Activated CD8-positive, alpha-beta T cell treated with anti-CD3 and anti-CD28 coated beads, Interleukin-2, amount 10 ng/mL, durations not matched to agents 7 days and 5 days (primary cell): ENCODE results near the gene VSX1. TPM values are rescaled to one million over a fixed set of nuclear protein-coding genes. Genes with fewer than 3 reads are reported as not detected.

Experiments
- ATAC-seq: fragments of 150-1000 bp; cut with Tn5 transposase; one replicate; pipeline ENCODE4 v1.10.0; 2021; ENCODE audit warnings: moderate library complexity
- CTCF ChIA-PET: fragments of 350-600 bp; sonication (Branson Sonifier 250); formaldehyde crosslinking; loops from one replicate; lab custom pipeline; 2021; ENCODE audit warnings: antibody characterized with exemption; lab: Charles Lee
- POLR2A ChIA-PET: fragments of 350-600 bp; sonication (Branson Sonifier 250); formaldehyde crosslinking; loops from one replicate; lab custom pipeline; 2021; ENCODE audit warnings: antibody characterized with exemption; lab: Charles Lee
- DNase-seq: peaks from one replicate; pipeline ENCODE4 v3.0.0-alpha.2; 2020
- H3K27ac Mint-ChIP-seq: one replicate; pipeline ENCODE4 v1.8.0; 2021; ENCODE audit warnings: mild to moderate bottlenecking, mixed read lengths
- H3K27me3 Mint-ChIP-seq: one replicate; pipeline ENCODE4 v1.8.0; 2021; ENCODE audit warnings: low read depth, mixed read lengths
- H3K36me3 Mint-ChIP-seq: one replicate; pipeline ENCODE4 v1.8.0; 2021; ENCODE audit warnings: low read depth, mixed read lengths
- H3K4me1 Mint-ChIP-seq: one replicate; pipeline ENCODE4 v1.8.0; 2021; ENCODE audit warnings: low read depth, mixed read lengths
- H3K4me3 Mint-ChIP-seq: one replicate; pipeline ENCODE4 v1.8.0; 2021; ENCODE audit warnings: mild to moderate bottlenecking, mixed read lengths
- H3K9me3 Mint-ChIP-seq: one replicate; pipeline ENCODE4 v1.8.0; 2022; ENCODE audit warnings: mixed read lengths; ENCODE audit not compliant: insufficient read depth
- total RNA-seq, 2 experiments: library from RNA; stranded (reverse); gene quantifications; one replicate each; pipeline ENCODE4 v1.2.3, GENCODE V29; 2021

VSX1 gene
- total RNA-seq: not detected

- DNase-seq: no peak
- ChIA-PET CTCF (no interaction called here), POLR2A (no interaction called here)
- Mint-ChIP-seq H3K4me3 (no peak within 1 kb of the TSS), H3K4me1 (peaks cover 10% of the 10 kb centered on the region), H3K27ac (no peak within 1 kb of the TSS), H3K27me3 (peaks cover 83% of the 10 kb centered on the region), H3K36me3 (peaks cover 4% of the 10 kb centered on the region), H3K9me3 (no peaks in the 10 kb centered on the region)
- ATAC-seq: no peak
Measured at GRCh38 chr20:25081730-25082497, at the start of gene VSX1. Gene VSX1 (minus strand): TSS chr20:25082141. CDS start chr20:25082096, 45 bp downstream.

GRCh38 chr20:25129908-25130307, 48.0 kb upstream of the VSX1 start:
- Mint-ChIP-seq H3K27ac (no peak overlapping the region), H3K9me3 (no peaks in the 10 kb centered on the region), H3K27me3 (peaks cover 2% of the 10 kb centered on the region), H3K4me3 (no peak overlapping the region), H3K4me1 (no peaks in the 10 kb centered on the region), H3K36me3 (no peaks in the 10 kb centered on the region)
- ChIA-PET CTCF (no interaction called here), POLR2A (interaction anchor here (0.6 kb wide), 1 partner anchor 1262 kb away, joined by 4 read pairs; no protein-coding TSS in a partner anchor)
- ATAC-seq: no peak
- no peak for DNase-seq

- H3K27me3 Mint-ChIP-seq: peaks cover 2% of the 10 kb centered on the region
- no peaks in the 10 kb centered on the region for H3K4me1 Mint-ChIP-seq
- H3K36me3 Mint-ChIP-seq: no peaks in the 10 kb centered on the region
- ChIA-PET CTCF (no interaction called here), POLR2A (no interaction called here)
- no peak overlapping the region for H3K4me3 Mint-ChIP-seq
- no peak for ATAC-seq
- no peak overlapping the region for H3K27ac Mint-ChIP-seq
- no peaks in the 10 kb centered on the region for H3K9me3 Mint-ChIP-seq
- DNase-seq: no peak
Measured at GRCh38 chr20:25129428-25129827, 47.5 kb upstream of the VSX1 start.

- H3K4me1 Mint-ChIP-seq: no peaks in the 10 kb centered on the region
- ATAC-seq: no peak
- peaks cover 4% of the 10 kb centered on the region for H3K27me3 Mint-ChIP-seq
- no peaks in the 10 kb centered on the region for H3K36me3 Mint-ChIP-seq
- H3K27ac Mint-ChIP-seq: no peak overlapping the region
- CTCF ChIA-PET: no interaction called here
- no peaks in the 10 kb centered on the region for H3K9me3 Mint-ChIP-seq
- DNase-seq: no peak
- POLR2A ChIA-PET: interaction anchor here (0.6 kb wide), 1 partner anchor 377 kb away, joined by 3 read pairs; no protein-coding TSS in a partner anchor
- no peak overlapping the region for H3K4me3 Mint-ChIP-seq
Measured at GRCh38 chr20:25128649-25129048, 46.7 kb upstream of the VSX1 start.

GRCh38 chr20:25127761-25128537, 46.0 kb upstream of the VSX1 start:
- POLR2A ChIA-PET: interaction anchor here (0.6 kb wide), 1 partner anchor 378 kb away, joined by 3 read pairs; no protein-coding TSS in a partner anchor
- CTCF ChIA-PET: no interaction called here
- Mint-ChIP-seq H3K27me3 (peaks cover 4% of the 10 kb centered on the region), H3K36me3 (no peaks in the 10 kb centered on the region), H3K27ac (no peak overlapping the region), H3K4me3 (no peak overlapping the region), H3K4me1 (no peaks in the 10 kb centered on the region), H3K9me3 (no peaks in the 10 kb centered on the region)
- DNase-seq (no peak), ATAC-seq (no peak)

- no peak overlapping the region for H3K27ac Mint-ChIP-seq
- ChIA-PET CTCF (no interaction called here), POLR2A (no interaction called here)
- peaks cover 6% of the 10 kb centered on the region for H3K27me3 Mint-ChIP-seq
- no peak overlapping the region for H3K4me3 Mint-ChIP-seq
- DNase-seq (no peak), ATAC-seq (no peak)
- no peaks in the 10 kb centered on the region for H3K36me3 Mint-ChIP-seq
- no peaks in the 10 kb centered on the region for H3K9me3 Mint-ChIP-seq
- H3K4me1 Mint-ChIP-seq: no peaks in the 10 kb centered on the region
Measured at GRCh38 chr20:25126204-25127029, 44.5 kb upstream of the VSX1 start.

GRCh38 chr20:25125636-25126035, 43.7 kb upstream of the VSX1 start:
- POLR2A ChIA-PET: no interaction called here
- no peak overlapping the region for H3K4me3 Mint-ChIP-seq
- no peak for DNase-seq

GRCh38 chr20:25120920-25121319, 39.0 kb upstream of the VSX1 start:
- ChIA-PET POLR2A (no interaction called here), CTCF (interaction anchor here (1.5 kb wide), 1 partner anchor 30 kb away, joined by 4 read pairs; no protein-coding TSS in a partner anchor)
- no peaks in the 10 kb centered on the region for H3K36me3 Mint-ChIP-seq
- H3K27me3 Mint-ChIP-seq: peaks cover 11% of the 10 kb centered on the region
- ATAC-seq (no peak), DNase-seq (no peak)
- no peaks in the 10 kb centered on the region for H3K9me3 Mint-ChIP-seq
- H3K4me1 Mint-ChIP-seq: no peaks in the 10 kb centered on the region
- no peak overlapping the region for H3K4me3 Mint-ChIP-seq
- H3K27ac Mint-ChIP-seq: no peak overlapping the region

More at GRCh38 chr20:25125636-25126035, 43.7 kb upstream of the VSX1 start:
- H3K27me3 Mint-ChIP-seq: peaks cover 8% of the 10 kb centered on the region
- no peak for ATAC-seq
- no peaks in the 10 kb centered on the region for H3K4me1 Mint-ChIP-seq
- no peaks in the 10 kb centered on the region for H3K36me3 Mint-ChIP-seq
- H3K9me3 Mint-ChIP-seq: no peaks in the 10 kb centered on the region
- H3K27ac Mint-ChIP-seq: no peak overlapping the region
- CTCF ChIA-PET: no interaction called here

- DNase-seq (no peak), ATAC-seq (no peak)
- Mint-ChIP-seq H3K36me3 (no peaks in the 10 kb centered on the region), H3K9me3 (no peaks in the 10 kb centered on the region), H3K27ac (no peak overlapping the region), H3K27me3 (peaks cover 11% of the 10 kb centered on the region), H3K4me3 (no peak overlapping the region), H3K4me1 (no peaks in the 10 kb centered on the region)
- CTCF ChIA-PET: no interaction called here
- POLR2A ChIA-PET: no interaction called here
Measured at GRCh38 chr20:25120457-25120856, 38.5 kb upstream of the VSX1 start.

- H3K9me3 Mint-ChIP-seq: no peaks in the 10 kb centered on the region
- ChIA-PET POLR2A (no interaction called here), CTCF (no interaction called here)
- H3K27ac Mint-ChIP-seq: no peak overlapping the region
- H3K4me3 Mint-ChIP-seq: no peak overlapping the region
- H3K4me1 Mint-ChIP-seq: no peaks in the 10 kb centered on the region
- peaks cover 13% of the 10 kb centered on the region for H3K27me3 Mint-ChIP-seq
- no peaks in the 10 kb centered on the region for H3K36me3 Mint-ChIP-seq
- DNase-seq (no peak), ATAC-seq (no peak)
Measured at GRCh38 chr20:25118529-25118928, 36.6 kb upstream of the VSX1 start.

- Mint-ChIP-seq H3K36me3 (no peaks in the 10 kb centered on the region), H3K4me3 (no peak overlapping the region), H3K27ac (no peak overlapping the region), H3K9me3 (no peaks in the 10 kb centered on the region), H3K4me1 (no peaks in the 10 kb centered on the region), H3K27me3 (peaks cover 13% of the 10 kb centered on the region)
- no peak for DNase-seq
- no peak for ATAC-seq
- CTCF ChIA-PET: no interaction called here
- POLR2A ChIA-PET: no interaction called here
Measured at GRCh38 chr20:25117990-25118389, 36.0 kb upstream of the VSX1 start.
